Measurements from ENCODE around the gene CTNNBIP1. TPM values are rescaled to one million over a fixed set of nuclear protein-coding genes. Genes with fewer than 3 reads are reported as not detected.

Gene CTNNBIP1
- total and polyA plus RNA-seq, 2 of the 8 experiments (the other 6 are each of a cell fraction or from before 2014, with no cell fraction given), result 40.9 to 46.6 TPM

DNA sequence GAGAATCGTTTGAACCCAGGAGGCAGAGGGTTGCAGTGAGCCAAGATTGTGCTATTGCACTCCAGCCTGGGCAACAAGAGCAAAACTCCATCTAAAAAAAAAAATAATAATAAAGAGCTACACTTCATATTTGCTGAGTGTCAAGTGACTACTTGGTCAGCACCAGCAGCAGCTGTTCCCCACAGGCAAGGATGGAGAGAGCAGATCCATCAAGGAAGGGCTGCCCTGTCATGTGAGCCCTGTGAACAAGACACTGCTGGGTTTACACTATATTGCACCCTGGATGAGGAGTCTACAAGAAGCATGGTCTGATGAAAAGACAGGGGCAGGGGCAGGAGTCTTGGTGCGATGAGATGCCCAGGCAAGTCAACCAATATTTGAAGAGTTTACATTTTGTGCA is 3.6 kb downstream of the CTNNBIP1 start:
- Histone ChIP-seq H3K27me3 (replicated peaks in 1 of 4; ENCODE audit: control insufficient read depth in 3 of 4, extremely low read depth in 1 of 4, insufficient read depth in 3 of 4, low read length in 3 of 4) (no peaks in the 10 kb centered on the region), H2BK120ac (replicated peaks; ENCODE audit: low read depth, low read length) (no peak overlapping the region), H3K4me3 (ENCODE audit: extremely low read depth in 1 of 4, insufficient read depth in 2 of 4, low read depth in 3 of 4, low read length in 4 of 4) (no peak overlapping the region), H3K4me1 (replicated peaks in 1 of 4; ENCODE audit: control insufficient read depth in 3 of 4, insufficient read depth in 4 of 4, low read length in 3 of 4) (peaks cover 2 to 6% (median 4%) of the 10 kb centered on the region in 4 experiments; a peak in 5 of 7 replicates), H3K36me3 (ENCODE audit: control insufficient read depth in 2 of 4, insufficient read depth in 4 of 4, low read length in 3 of 4) (no peaks in the 10 kb centered on the region), H2BK5ac (ENCODE audit: low read depth, low read length) (no peak overlapping the region), H4K20me1 (replicated peaks in 1 of 2; ENCODE audit: control insufficient read depth in 1 of 2, insufficient read depth in 2 of 2, low read length in 2 of 2) (peaks cover 0 to 3% of the 10 kb centered on the region in 2 experiments), H2BK20ac (ENCODE audit: low read length) (no peak overlapping the region), H4K8ac (ENCODE audit: extremely low read depth, insufficient read depth, low read length) (no peak overlapping the region), H2AK5ac (ENCODE audit: low read depth, low read length) (no peak overlapping the region), H3K9ac (replicated peaks in 1 of 4; ENCODE audit: extremely low read depth in 1 of 4, low read depth in 3 of 4, low read length in 3 of 4) (no peak overlapping the region), H3K4me2 (ENCODE audit: insufficient read depth in 1 of 2, low read depth in 2 of 2, low read length in 2 of 2) (no peak overlapping the region), H3K56ac (replicated peaks; ENCODE audit: insufficient read length, low read depth, low read length) (no peak overlapping the region), H3K23me2 (ENCODE audit: low read depth, low read length) (peaks cover 6% of the 10 kb centered on the region; the same call in 1 of the 2 replicates), H3K18ac (ENCODE audit: extremely low read depth, low read length) (no peak overlapping the region), H3K27ac (ENCODE audit: low read depth, low read length) (no peak overlapping the region), H4K5ac (ENCODE audit: insufficient read length, low read depth, low read length) (no peak overlapping the region), H4K91ac (replicated peaks; ENCODE audit: insufficient read length, low read length) (no peak overlapping the region), H3K79me1 (ENCODE audit: low read depth, low read length) (peaks cover 13% of the 10 kb centered on the region), H2BK15ac (ENCODE audit: low read length) (no peak overlapping the region), H2AFZ (ENCODE audit: low read length) (no peak overlapping the region), H3K23ac (ENCODE audit: insufficient read length) (no peak overlapping the region), H3K4ac (replicated peaks; ENCODE audit: insufficient read length, low read depth, low read length) (no peak overlapping the region), H2BK12ac (ENCODE audit: low read depth, low read length) (no peak overlapping the region), H3K79me2 (ENCODE audit: control insufficient read depth in 1 of 2, insufficient read depth in 2 of 2, low read length in 2 of 2) (peaks cover 7 to 32% of the 10 kb centered on the region in 2 experiments; a peak in 2 of 4 replicates), H3K14ac (ENCODE audit: insufficient read length) (no peak overlapping the region), H3K9me3 (ENCODE audit: insufficient read depth in 2 of 2, low read depth in 1 of 2, low read length in 1 of 2) (no peaks in the 10 kb centered on the region)
- WGBS, 2 experiments (ENCODE audit: extremely low coverage in 1 of 2, insufficient coverage in 1 of 2, insufficient read length in 1 of 2, insufficient replicate concordance in 2 of 2, low coverage in 1 of 2, low lambda C conversion rate in 2 of 2, missing lambda C conversion rate in 1 of 2), result 98% methylated on average over 2 of the region's 2 CpGs; no CpG with 5 or more reads in 1 of the 2 experiments
- ChIA-PET POLR2A (ENCODE audit: partially characterized antibody) (interaction anchor here (0.7 to 1.3 kb wide), 2 partner anchors 16 to 37 kb away, joined by 3 to 5 read pairs; partner anchors contain the start of genes LZIC and NMNAT1), CTCF (ENCODE audit: partially characterized antibody) (interaction anchor here (0.7 to 3.3 kb wide), 7 partner anchors 16 to 247 kb away, joined by 3 to 13 read pairs (median 3); no protein-coding TSS in a partner anchor)
- DNase-seq (ENCODE audit: low read depth in 1 of 2, low spot score in 2 of 2), result no peak
- FAIRE-seq, result no peak
- no peak for TF ChIP-seq CTBP2 (IDR thresholded peaks at IDR 0.05; ENCODE audit: borderline replicate concordance, insufficient read depth, insufficient read length, low read length)
- TF ChIP-seq EGR1 (IDR thresholded peaks at IDR 0.05; ENCODE audit: borderline replicate concordance, low read depth, low read length), result no peak
- TF ChIP-seq RFX5 (IDR thresholded peaks at IDR 0.05; ENCODE audit: borderline replicate concordance, low read depth, low read length), result no peak
- no peak for TF ChIP-seq SRF (IDR thresholded peaks at IDR 0.05; ENCODE audit: low read depth, low read length)
- TF ChIP-seq JUND (IDR thresholded peaks at IDR 0.05; ENCODE audit: low read length), result no peak
